Measurements from ENCODE around the gene ZNF516. TPM values are rescaled to one million over a fixed set of nuclear protein-coding genes. Genes with fewer than 3 reads are reported as not detected.

The ZNF516 gene
- total and polyA plus RNA-seq, 8 donors = 5.4 to 21.3 (median 12.7) TPM

- Histone ChIP-seq H3K27ac (no peak overlapping the region), H3K4me1 (peaks cover 0 to 9% (median 7%) of the 10 kb centered on the region in 3 donors), H3K27me3 (no peaks in the 10 kb centered on the region), H3K9me3 (no peaks in the 10 kb centered on the region), H3K4me3 (no peak overlapping the region), H3K36me3 (peaks cover 0 to 30% (median 11%) of the 10 kb centered on the region in 3 donors)
- 77 to 83% methylated on average over 13 of the region's 13 CpGs for WGBS, 2 donors
- DNase-seq (no peak), ATAC-seq (no peak), FAIRE-seq (no peak)
- TF ChIP-seq CTCF (IDR thresholded peaks at IDR 0.05) = no peak
- intact Hi-C loops (cut with DNase I) = no loop called here
Measured at GRCh38 chr18:76444446-76445105, 50.5 kb downstream of the ZNF516 start.

GRCh38 chr18:76443519-76444445, 51.3 kb downstream of the ZNF516 start:
- H3K4me1 ChIP-seq = peaks cover 0 to 8% (median 7%) of the 10 kb centered on the region in 3 donors
- no peak overlapping the region for H3K4me3 ChIP-seq
- peaks cover 0 to 30% (median 11%) of the 10 kb centered on the region in 3 donors for H3K36me3 ChIP-seq
- intact Hi-C loops (cut with DNase I) = no loop called here
- H3K9me3 ChIP-seq = no peaks in the 10 kb centered on the region
- no peak overlapping the region for H3K27ac ChIP-seq
- no peak for TF ChIP-seq CTCF (IDR thresholded peaks at IDR 0.05)
- H3K27me3 ChIP-seq = no peaks in the 10 kb centered on the region
- ATAC-seq (no peak), FAIRE-seq (no peak), DNase-seq (peak in 1 of 6 donors; percentile 42)
- WGBS, 2 donors = 91% methylated on average over 18 of the region's 18 CpGs

GRCh38 chr18:76442413-76443171, 52.5 kb downstream of the ZNF516 start:
- H3K4me3 ChIP-seq = no peak overlapping the region
- WGBS, 2 donors = 95 to 96% methylated on average over 66 of the region's 66 CpGs
- no peak for FAIRE-seq
- no peaks in the 10 kb centered on the region for H3K9me3 ChIP-seq
- peaks cover 0 to 7% (median under 1%) of the 10 kb centered on the region in 3 donors for H3K4me1 ChIP-seq
- ATAC-seq = no peak
- intact Hi-C loops (cut with DNase I) = no loop called here
- H3K36me3 ChIP-seq = peaks cover 0 to 30% (median 11%) of the 10 kb centered on the region in 3 donors
- no peak overlapping the region for H3K27ac ChIP-seq
- no peak for TF ChIP-seq CTCF (IDR thresholded peaks at IDR 0.05)
- peak in 1 of 6 donors; percentile 64 for DNase-seq
- H3K27me3 ChIP-seq = no peaks in the 10 kb centered on the region

- 97 to 98% methylated on average over 65 of the region's 65 CpGs for WGBS, 2 donors
- DNase-seq (peak in 1 of 6 donors; percentile 77), ATAC-seq (no peak), FAIRE-seq (no peak)
- Histone ChIP-seq H3K36me3 (peaks cover 0 to 30% (median 11%) of the 10 kb centered on the region in 3 donors), H3K27me3 (no peaks in the 10 kb centered on the region), H3K4me1 (peaks cover 0 to 7% (median 0%) of the 10 kb centered on the region in 3 donors), H3K27ac (no peak overlapping the region), H3K4me3 (no peak overlapping the region), H3K9me3 (no peaks in the 10 kb centered on the region)
- intact Hi-C loops (cut with DNase I) = no loop called here
- no peak for TF ChIP-seq CTCF (IDR thresholded peaks at IDR 0.05)
Measured at GRCh38 chr18:76441668-76442412, 53.2 kb downstream of the ZNF516 start.
